Measurements from ENCODE around the gene TRAF4.
"Not testable (repeated sequence)": the region's sequence is repeated elsewhere in the genome, so short reads cannot be mapped to it uniquely, and the experiment has no call there.

TRAF4 gene

GRCh38 chr17:28794846-28795441 is 51.1 kb downstream of the TRAF4 start:
- not testable (repeated sequence) for DNase-seq

GRCh38 chr17:28796062-28796461 is 52.3 kb downstream of the TRAF4 start:
- DNase-seq, result no peak

All from stimulated activated CD4-positive, alpha-beta T cell treated with anti-CD3 and anti-CD28 coated beads, Interleukin-4, amount 100 ng/mL, for 4 hours (primary cell).